ENCODE measurements around the gene TMEM52. TPM values are rescaled to one million over a fixed set of nuclear protein-coding genes. Genes with fewer than 3 reads are reported as not detected.

TMEM52 gene
- total RNA-seq, 4 donors from 2014 or later = 0.74 to 5.7 (median 3.5) TPM

DNA sequence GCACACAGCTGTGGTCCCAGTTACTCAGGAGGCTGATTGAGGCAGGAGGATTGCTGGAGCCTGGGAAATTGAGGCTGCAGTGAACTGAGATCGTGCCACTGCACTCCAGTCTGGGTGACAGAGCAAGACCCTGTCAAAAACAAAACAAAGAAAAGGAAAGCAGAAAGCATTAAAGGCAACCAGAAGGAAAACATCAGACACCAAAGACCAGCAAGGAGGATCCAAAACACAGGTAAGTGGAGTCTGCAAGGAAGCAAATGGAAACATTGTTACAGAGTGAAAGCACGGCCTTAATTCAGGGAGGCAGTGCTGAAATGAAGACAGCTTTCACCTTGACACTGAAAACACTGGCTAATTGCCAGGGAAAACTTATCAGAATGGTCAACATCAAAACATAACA, 43.7 kb upstream of the TMEM52 start:
- ATAC-seq (ENCODE audit: low FRiP score) (no peak), DNase-seq (ENCODE audit: low spot score) (no peak)
- TF ChIP-seq, protein P1, sequence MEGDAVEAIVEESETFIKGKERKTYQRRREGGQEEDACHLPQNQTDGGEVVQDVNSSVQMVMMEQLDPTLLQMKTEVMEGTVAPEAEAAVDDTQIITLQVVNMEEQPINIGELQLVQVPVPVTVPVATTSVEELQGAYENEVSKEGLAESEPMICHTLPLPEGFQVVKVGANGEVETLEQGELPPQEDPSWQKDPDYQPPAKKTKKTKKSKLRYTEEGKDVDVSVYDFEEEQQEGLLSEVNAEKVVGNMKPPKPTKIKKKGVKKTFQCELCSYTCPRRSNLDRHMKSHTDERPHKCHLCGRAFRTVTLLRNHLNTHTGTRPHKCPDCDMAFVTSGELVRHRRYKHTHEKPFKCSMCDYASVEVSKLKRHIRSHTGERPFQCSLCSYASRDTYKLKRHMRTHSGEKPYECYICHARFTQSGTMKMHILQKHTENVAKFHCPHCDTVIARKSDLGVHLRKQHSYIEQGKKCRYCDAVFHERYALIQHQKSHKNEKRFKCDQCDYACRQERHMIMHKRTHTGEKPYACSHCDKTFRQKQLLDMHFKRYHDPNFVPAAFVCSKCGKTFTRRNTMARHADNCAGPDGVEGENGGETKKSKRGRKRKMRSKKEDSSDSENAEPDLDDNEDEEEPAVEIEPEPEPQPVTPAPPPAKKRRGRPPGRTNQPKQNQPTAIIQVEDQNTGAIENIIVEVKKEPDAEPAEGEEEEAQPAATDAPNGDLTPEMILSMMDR (IDR thresholded peaks at IDR 0.05) = no peak

DNA sequence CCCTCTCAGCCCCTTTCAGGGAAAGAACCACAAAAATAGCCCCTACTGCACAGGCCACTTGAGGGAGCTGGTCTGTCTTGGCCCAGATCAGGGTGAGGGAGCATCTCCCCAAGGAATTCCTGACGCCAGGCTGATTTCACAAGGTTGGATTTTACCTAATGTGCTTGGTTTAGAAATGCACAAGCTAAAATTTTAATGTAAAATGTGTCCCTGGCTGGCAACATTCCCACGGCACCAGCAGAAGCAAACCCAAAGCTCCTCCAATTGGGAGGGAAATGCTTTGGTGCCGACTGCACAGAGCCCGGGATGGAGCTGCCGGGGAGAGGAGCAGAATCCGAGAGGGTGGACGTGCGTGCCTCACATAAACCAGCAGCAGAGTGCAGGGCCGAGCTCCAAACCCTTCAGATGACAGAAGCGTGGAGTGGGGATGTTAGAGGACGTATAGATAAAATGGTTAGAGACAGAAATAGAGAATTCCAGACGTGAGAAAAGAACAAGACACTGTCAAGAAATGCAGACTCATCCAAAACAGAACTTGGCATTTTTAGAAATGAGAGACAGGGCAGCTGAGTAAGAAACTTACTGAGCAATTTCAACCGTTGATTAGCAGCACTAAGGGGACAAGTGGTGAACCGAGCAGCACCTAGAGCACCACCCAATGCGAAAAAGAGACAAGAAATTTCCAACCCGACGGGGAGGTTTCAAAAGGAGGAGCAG, 41.6 kb upstream of the TMEM52 start:
- TF ChIP-seq, protein P1 (IDR thresholded peaks at IDR 0.05) = no peak
- ATAC-seq (ENCODE audit: low FRiP score) (peak; percentile 62), DNase-seq (ENCODE audit: low spot score) (no peak)

DNA sequence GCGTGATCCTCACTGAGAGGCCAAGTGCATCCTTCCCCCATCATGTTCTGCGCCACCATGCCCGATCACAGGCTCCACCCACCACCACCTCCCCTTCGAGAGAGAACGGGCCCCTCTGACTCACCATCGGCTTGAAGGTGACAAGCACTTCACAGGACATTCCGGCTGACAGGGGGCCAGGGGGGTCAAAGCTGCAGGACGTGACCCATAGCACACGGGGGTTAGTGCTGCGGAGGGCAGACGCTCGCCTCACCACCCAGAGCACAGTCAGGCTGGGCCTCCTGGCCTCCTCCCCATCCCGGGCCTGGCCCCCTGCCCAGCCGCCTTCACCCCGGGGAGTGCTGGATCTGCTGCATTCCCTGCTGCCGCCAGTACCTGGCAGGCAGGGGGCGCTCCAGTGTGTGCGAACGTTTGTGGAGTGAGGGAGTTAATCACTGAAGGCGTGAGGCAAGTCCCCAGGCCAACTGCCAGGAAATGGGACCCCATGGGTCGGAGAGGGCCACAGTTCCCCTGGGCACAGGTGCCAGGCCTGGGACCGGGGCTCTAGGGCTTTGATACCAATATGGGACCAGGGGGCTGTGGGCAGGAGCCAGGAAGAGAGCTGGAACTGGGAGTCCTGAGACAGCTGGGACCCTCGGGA, 40.9 kb upstream of the TMEM52 start:
- DNase-seq (ENCODE audit: low spot score) = peak; percentile 63
- peak; percentile 78 for ATAC-seq (ENCODE audit: low FRiP score)
- TF ChIP-seq, protein P1 (IDR thresholded peaks at IDR 0.05) = peak in 1 of 3 donors; percentile 16

DNA sequence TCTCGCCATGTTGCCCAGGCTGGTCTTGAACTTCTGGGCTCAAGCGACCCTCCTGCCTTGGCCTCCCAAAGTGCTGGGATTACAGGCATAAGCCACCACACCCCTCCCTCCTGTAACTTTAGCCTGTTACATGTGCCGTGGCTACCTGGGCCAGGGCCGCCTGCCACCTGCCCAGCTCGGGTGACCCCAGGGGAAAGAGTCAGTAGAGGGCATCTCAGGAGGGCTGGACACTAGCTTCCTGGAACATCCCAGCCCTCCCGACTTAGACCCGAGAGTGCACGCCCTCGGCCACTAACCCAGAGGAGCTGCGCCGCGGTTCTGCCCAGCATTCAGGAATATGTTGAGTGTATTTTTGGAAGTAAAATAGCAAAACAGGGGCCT, 40.4 kb upstream of the TMEM52 start:
- TF ChIP-seq, protein P1 (IDR thresholded peaks at IDR 0.05) = no peak
- ATAC-seq (ENCODE audit: low FRiP score) = no peak
- no peak for DNase-seq (ENCODE audit: low spot score)

DNA sequence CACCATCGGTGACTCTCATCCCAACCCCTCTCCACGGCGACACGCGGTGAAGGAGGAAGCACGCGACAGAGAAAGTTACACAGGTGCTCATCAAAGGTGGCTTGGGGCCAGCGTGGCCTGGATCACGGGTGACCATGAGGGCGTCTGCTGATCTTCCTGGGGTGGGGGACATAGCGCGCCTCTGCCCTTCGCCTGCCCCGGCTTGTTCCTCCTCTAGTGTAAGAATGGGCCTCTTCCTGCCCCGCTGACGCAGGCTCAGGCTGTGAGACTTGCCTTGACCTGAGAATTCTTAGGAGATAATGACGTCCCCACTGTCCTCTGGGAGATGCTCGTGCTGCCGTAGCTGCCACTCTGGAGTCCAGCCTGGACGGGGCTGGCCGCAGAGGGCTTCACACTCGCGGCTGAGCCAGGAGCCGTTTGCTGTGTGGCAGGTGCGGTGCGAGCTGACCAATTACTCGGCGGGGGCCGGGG, 39.0 kb upstream of the TMEM52 start:
- DNase-seq (ENCODE audit: low spot score) (no peak), ATAC-seq (ENCODE audit: low FRiP score) (no peak)
- TF ChIP-seq, protein P1 (IDR thresholded peaks at IDR 0.05) = no peak

DNA sequence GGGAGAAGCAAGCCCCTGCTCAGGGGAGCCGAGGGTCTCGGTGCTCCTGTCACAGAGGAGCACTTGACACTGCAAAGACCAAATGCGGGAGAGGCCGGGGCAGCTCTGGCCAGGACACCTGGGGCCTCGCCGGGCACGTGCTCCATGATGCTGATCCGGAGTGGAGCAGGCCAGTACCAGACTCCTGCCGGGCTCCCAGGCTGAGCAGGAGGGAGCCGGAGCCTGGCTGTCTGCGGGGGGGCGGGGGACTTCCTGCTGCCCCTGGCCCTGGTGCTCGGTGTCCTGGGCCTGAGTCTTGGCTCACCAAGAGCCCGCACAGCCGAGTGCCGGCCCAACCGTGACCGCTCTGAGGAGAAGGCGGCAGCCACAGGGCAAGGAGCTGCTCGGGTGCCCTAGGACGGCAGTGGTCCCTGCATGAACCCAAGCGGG, 38.5 kb upstream of the TMEM52 start:
- DNase-seq (ENCODE audit: low spot score) (no peak), ATAC-seq (ENCODE audit: low FRiP score) (no peak)
- TF ChIP-seq, protein P1 (IDR thresholded peaks at IDR 0.05) = no peak
